Measurements from ENCODE around the gene PLEKHH3.
"Not testable (repeated sequence)": the region's sequence is repeated elsewhere in the genome, so short reads cannot be mapped to it uniquely, and the experiment has no call there.

Gene PLEKHH3

DNA sequence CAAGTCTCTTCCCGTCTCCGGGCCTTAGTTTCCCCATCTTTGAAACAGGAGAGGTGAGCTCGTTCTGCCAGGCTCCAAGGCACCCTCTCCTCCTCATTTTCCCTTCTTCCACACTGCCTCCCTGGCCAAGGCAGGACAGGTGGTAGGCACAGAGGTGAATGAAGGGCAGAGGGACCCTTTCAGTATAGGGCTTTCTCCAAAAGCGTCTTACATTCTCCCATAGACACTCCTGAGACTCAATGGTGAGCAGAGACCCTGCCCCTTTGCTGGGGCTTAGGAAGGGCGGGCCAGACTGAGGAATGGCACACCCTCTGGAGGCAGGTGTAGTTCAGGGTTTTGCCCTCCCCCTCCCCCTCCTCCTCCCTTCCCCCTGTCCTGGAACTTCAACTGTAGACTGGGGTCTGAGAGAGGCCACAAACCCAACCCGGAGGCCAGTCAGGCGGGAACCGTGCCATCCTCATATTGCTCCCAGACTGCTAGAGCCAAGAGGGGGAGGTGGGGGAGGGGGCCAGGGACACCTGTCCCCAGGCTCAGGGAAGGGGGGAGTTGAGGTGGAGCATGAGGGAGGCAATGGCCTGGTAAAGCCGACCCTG lies 1.9 kb downstream of the PLEKHH3 start:
- peak in 2 of 10 donors; percentile 24 for DNase-seq
- intact Hi-C loops (cut with DNase I) = loop anchor here (5.0 kb wide), 1 partner anchor 268 kb away; no protein-coding TSS in a partner anchor

DNA sequence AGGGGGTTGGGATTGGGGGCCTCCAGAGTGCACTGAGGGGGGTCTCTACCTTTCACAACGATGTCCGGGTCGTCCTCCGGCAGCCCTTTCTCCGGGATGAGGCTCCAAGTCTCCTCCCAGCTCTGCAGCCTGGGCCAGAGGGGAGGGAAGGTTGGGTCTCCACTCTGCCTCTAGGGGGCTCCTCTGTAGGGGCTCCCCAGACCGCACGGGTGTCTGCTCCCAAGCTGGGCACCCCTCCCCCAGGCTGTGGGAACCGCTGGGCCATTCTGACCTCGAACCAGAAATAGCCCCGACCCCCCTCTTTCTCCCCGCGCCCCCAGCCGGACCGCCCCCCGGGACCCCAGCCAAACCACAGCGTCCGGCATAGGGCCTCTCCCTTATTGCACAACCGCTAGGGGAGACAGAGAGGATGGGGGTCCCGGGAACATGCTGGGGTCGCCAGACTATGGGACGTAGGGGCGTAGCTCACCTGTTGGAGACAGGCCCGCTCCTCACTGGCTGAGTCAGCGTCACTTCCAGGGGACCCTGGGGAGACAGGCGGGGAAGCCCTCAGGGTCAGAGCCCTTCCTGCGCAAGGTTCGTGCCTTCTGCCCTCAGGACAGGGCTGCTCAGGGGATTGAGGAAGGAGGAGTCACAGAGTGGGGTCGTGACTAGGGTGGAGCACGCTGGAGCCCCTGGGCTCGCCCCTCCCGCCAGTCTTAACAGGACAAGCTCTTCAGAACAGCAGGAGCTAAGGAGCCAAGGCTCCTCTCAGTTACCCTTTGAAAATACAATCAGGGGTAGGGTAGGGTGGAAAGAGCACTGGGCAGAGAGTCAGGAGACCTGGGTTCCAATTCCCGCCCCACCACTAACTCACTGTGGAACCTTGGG lies 2.7 kb downstream of the PLEKHH3 start:
- DNase-seq = peak in 3 of 10 donors; percentile 80 to 91 (median 81)
- intact Hi-C loops (cut with DNase I) = no loop called here

DNA sequence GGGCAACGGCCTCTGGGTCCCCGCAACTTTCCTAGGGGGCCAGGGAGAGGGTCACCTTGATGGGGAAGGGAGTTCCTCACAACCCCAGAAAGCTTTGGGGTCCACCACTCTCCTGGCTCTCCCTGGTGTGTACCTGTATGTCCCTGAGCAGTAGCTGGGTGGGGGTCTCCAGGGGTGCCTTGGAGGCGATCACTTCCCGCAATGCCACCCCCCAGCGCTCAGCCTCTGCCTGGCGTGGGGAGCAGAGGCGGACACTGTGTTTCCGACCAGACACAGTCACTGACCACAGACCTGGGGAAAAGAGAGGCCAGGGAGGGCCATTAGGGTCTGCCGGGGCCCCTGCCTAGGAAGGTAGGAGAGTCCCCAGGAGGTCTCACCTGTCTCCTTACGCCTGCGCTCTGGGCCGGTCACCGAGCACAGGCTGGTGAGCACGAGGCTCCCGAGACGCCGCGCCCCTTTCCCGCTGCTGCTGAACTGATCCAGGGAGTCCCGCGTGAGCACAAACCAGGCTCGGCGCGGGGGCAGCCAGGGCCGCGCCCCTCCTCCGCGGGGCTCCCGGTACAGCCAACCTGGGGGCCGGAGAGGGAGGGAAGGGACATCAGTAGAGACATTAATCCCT lies 3.4 kb downstream of the PLEKHH3 start:
- intact Hi-C loops (cut with DNase I) = no loop called here
- peak in 3 of 10 donors; percentile 42 to 77 (median 72) for DNase-seq

DNA sequence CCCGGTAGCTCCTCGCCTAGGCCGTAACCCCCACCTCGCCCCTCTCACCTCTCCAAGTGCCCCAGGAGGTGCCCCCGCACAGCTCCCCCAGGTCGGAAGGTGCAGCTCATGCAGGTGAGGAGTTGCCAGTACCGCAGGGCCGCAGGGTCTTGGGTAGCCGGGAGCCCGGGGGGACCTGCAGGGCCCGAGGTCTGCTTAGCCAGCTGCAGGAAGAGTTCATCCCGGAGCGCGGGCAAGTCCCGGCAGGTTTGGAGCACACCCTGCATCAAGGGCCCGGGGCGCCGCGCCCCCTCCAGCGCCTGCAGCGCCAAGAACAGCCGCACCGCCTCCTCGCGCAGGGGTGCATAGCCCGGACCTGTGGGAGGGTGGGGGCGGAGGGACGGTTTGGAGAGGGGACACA lies 4.8 kb downstream of the PLEKHH3 start:
- intact Hi-C loops (cut with DNase I) = no loop called here
- DNase-seq = peak in 2 of 10 donors; percentile 66 to 68

DNA sequence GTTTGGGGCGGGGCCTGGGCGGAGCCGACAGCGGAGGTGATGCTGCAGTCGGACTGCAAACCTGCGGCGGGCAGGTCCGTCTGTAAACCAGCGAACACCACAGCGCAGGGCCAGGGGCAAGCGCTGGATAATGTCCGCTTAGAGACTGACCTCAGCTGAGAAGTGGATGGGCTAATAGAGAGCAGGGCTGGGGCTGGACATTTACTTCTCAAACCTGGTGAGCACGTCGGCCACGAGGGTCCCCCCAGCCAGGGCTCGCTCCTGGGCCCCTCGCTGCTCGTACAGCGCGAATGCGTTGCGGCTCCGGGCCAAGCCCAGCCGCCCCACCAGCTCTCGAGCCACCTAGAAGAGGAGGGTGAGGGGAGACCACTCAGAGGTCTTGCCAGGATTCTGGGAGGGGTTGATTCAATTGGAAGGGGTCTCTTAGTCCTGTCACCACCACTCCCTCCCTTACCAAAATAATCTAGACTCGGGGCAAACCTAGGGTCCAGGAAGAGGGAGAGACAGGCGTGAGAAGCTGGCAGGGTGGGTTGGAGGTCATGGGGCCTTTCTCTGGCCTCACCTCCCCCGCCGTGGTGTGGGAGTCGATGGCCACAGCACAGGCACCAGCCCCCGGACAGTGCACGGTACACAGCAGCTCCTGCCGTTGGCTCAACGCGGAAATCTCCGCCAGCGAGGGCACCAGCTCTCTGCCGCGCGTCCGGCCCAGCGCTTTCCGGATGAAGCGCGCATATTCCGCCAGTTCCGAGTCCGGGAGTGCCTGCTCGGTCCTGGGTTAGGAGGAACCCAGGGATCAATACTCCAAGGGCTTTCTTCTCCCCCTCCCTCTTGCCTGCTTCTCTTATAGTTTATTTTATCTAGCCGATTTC lies 5.8 kb downstream of the PLEKHH3 start:
- peak in 2 of 10 donors; percentile 62 to 76 for DNase-seq
- intact Hi-C loops (cut with DNase I) = no loop called here

DNA sequence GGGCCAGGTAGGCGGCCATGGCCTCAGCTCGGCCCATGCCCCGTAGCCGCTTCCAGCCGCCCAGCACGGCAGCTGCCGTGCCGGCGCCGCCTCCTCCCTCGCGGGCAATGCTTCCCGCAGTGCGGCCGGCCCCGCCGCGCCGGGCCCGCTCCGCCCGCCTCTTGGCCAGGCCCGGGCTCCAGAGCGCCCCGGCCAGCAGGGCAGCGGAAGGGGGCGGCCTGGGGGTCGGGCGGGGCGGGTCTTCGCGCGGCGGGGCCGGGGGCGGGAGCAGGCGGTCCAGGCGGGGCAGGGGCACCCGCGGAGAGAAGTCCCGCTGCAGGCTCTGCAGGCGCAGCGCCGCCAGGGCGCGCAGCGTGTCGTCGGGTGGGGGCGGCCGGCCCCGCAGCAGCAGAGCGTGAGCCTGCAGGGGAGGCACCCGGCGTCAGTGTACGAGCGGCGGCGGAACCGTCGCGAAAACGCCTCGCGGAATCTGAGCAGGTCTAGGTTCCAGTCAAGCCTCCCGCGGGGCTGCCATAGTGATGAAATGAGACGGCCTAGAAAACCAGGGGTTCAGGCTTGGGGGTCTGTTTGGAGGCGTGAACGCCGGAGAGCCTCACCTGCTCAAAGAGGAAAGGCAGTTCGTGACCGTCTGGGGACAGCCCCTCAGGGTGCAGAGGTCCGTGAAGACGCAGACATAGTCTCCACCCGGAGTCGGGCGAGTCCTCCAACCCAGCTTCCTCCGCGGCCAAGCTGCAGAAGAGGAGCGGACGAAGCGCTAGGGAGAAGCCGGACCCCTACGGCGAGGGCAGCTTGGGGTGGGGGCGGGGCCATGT lies 6.6 kb downstream of the PLEKHH3 start:
- intact Hi-C loops (cut with DNase I) = no loop called here
- peak in 2 of 10 donors; percentile 66 to 86 for DNase-seq

DNA sequence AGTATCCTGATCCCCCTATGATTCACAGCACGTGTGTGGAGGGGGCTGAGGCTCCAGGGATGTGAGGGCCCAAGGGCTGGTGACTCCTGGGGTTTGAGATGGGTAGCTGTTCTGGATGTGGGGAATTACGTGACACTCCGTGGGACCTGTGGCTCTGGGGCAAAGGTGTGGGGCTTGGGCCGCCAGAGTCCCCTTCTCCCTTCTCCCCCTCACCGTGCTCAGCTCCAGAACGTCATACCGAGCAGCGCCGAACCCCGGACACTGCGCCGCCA lies 7.2 kb downstream of the PLEKHH3 start:
- intact Hi-C loops (cut with DNase I) = no loop called here
- peak in 3 of 10 donors; percentile 52 to 77 (median 76) for DNase-seq

DNA sequence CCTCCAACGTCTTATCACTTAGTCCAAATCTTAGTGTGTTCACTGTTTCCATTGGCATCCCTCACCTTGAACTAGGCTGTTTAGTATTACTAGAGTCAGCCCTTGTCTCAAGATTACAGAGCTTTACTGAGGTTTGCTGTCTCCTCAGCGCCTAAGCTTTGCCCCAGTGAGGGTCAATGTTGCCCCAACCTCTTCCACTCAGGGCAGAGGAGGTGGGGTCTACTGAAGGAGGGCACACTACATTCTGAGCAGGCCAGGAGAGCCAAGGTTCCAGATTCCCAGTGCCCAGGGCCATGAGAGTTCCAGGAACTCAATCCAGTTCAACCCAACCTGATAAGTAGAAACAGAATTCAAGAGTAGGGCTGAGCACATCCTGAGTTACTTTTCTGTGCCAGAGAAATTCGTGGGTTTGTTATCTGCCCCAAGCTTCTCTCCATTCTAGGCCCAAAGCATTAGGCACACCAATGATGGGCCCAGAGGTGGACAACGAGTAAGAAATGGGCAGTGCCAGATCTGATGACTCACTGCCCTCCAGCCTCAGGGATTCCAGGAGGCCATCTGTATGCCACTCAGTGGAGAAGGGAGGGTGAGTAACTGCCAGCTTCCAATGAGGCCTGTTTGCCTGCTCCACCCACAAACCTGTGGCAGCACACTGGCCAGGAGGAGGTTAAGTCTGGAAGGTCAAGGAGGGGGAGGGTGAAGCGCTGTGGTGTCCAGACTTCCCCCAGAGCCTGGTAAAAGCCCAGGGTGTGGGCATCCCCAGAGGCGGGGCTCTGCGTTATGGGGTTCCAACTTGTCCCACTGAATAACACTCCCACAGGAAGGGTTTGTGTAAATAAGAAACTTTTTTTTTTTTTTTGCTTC lies 9.5 kb downstream of the PLEKHH3 start:
- intact Hi-C loops (cut with DNase I) = no loop called here
- peak in 3 of 10 donors; percentile 44 to 78 (median 75) for DNase-seq

DNA sequence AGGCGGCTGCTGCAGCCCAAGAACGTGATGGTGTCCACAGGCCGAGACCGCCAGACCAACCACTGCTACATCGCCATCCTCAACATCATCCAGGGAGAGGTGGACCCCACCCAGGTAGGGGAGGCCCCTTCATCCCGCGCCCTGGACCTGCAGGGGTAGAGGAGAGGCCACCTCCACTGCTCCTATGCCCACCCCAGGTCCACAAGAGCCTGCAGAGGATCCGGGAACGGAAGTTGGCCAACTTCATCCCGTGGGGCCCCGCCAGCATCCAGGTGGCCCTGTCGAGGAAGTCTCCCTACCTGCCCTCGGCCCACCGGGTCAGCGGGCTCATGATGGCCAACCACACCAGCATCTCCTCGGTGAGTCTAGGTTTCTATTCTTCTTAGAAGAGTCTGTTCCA lies 10.7 kb downstream of the PLEKHH3 start:
- peak in 2 of 10 donors; percentile 27 to 34 for DNase-seq
- intact Hi-C loops (cut with DNase I) = not testable (repeated sequence)

DNA sequence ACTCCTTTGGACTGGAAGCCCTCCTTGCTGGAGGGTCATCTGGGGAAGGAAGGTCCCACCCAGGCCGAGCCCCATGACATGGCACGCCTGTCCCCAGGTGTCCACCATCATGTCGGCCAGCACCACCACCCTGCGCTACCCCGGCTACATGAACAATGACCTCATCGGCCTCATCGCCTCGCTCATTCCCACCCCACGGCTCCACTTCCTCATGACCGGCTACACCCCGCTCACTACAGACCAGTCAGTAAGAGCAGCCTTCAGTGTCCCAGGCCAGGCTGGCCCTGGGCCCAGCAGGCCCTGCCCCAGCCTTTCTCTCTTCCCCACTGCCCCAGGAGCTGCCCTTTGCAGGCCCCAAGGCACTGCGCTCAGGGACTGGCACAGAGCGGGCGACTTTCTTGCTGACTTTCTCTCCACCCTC lies 11.2 kb downstream of the PLEKHH3 start:
- DNase-seq = peak in 2 of 10 donors; percentile 62 to 70
- intact Hi-C loops (cut with DNase I) = no loop called here

DNA sequence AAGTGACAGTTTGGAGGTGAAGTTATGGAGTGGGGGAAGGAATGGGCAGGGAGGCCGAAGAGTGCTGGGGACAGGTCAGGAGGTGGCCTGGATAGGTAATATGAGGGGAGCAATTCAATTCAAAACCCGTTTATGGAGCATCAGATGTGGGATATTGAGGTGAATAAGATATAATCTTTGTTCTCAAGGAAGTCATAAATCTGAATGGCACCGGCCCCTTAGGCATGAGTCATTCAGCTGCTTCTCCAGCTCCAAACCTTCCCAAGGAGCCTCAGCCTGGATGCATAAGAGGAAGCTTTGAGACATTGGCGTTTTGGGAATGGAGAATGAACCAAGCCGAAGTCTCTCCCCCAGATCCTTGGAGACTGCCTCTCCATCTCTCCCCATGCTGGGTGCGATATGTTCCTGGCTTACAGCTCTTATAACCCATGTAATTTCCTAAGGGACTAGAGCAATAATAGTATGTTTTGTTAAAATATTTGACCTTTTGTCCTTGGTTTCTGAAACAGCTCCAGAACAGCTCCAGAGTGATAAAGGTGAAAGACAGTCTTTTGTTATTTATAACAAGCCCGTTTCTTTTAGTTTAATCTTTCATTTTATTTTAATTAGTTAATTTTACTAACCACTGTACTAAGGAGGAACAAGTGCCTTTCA lies 16.0 kb downstream of the PLEKHH3 start:
- intact Hi-C loops (cut with DNase I) = no loop called here

DNA sequence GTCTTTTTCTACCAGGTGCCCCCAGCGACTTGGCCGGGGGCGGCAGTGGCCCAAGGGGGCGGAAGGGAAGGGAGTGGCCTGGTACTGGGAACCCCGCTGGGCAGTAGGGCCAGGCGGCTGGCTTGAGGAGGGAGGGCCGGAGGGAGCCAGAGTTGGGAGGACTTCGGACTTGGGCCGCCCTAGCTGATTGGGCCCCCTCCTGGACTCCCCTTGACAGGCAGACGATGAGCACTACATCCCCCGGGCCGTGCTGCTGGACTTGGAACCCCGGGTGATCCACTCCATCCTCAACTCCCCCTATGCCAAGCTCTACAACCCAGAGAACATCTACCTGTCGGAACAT lies 16.9 kb downstream of the PLEKHH3 start:
- DNase-seq; intact Hi-C loops (cut with DNase I): not testable (repeated sequence)

More for the DNA sequence above, 16.0 kb downstream of the PLEKHH3 start:
- DNase-seq = peak in 1 of 10 donors; percentile 56

DNA sequence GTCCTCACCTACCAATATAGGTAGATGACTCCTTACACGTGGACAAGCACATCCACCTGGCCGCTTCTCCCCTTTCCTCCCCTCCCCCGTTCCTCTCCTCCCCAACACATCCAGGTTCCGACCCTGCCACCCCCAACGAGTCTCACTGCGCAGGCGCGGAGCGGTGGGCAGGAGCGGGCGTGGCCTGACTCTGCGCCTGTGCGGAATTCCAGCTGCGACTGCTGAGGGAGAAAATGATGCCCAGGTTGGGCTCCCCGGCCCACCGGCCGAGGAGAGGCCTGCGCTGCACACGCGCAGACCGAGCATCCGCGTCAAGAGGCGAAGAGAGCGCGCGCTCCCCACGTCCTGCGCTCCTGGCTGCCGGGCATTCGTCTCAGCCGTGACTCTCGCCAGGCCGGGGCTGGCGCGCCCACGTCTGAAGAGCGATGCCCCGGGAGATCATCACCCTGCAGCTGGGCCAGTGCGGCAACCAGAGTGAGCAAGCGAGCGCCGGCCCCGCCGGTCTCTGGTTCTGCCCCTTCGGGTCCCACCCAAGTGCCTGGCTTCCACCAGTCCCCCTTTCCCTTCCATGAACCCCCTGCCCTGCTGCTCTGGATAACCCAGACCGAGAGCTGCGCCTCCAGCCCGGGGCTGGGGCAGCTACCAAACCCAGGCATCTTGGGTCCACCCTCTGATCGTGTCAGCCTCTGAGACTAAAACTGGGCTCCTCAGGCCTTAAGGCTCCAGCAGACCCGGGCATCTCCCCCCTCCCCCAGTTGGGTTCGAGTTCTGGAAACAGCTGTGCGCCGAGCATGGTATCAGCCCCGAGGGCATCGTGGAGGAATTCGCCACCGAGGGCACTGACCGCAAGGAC lies 17.5 kb downstream of the PLEKHH3 start, which contains the start of gene TUBG2:
Gene TUBG2 (plus strand): TSS at position 206 of the 853 bp plus-strand sequence. CDS start 220 bp downstream, at position 426.
- peak; percentile 83 to 98 (median 90) for DNase-seq

DNA sequence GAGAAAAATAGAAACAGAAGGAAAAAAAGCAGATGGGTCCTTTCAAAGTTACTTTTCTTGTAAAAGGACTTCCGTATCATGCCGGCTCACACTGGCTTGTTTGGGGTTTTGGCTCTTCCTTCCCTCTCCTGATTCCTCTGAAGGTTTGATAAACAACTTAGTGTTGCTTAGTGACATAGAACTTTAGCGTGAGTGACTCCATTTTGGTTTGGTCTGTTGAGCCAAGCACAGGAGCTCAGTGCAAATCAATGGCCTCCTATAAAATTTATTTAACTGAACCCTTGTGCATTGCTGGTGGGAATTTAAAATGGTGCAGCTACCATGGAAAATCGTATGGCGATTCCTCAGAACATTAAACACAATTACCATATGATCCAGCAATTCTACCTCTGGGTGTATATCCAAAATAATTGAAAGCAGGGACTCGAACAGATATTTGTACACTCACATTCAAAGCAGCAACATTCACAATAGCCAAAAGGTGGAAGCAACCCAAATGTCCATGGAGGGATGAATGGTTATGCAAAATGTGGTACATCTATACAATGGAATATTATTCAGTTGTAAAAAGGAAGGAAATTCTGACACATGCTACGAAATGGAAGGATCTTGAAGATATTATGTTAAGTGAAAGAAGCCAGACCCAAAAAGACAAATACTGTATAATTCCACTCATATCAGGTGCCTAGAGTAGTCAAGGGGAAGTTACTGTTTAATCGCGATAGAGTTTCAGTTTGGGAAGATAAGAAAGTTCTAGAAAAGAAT lies 18.8 kb downstream of the PLEKHH3 start:
- intact Hi-C loops (cut with DNase I) = no loop called here
- peak in 1 of 10 donors; percentile 1 for DNase-seq

More for the DNA sequence above, 17.5 kb downstream of the PLEKHH3 start, which contains the start of gene TUBG2:
- intact Hi-C loops (cut with DNase I) = no loop called here

DNA sequence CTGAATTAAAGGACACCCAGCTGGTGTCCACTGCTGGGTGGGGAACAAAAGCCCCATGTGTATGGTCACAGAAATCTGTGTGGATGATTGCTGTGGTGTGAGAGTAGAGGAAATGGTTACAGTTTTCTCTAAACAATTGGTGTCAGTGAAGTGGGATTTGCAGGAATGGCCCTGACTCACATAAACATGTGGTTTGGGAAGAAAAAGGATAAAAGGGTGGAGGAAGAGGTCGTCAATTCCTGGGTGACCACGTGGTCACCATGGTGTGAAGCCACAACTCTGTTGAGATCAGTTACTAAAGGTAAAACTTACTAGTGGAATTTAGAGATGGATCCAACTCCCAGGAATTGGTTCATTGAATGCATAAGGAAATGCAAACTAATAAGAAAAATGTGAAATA lies 21.3 kb downstream of the PLEKHH3 start:
- peak in 1 of 10 donors; percentile 5 for DNase-seq
- intact Hi-C loops (cut with DNase I) = no loop called here
